AG04450 (cell line): ENCODE results near the gene CZIB. TPM values are rescaled to one million over a fixed set of nuclear protein-coding genes. Genes with fewer than 3 reads are reported as not detected.
"Not testable (repeated sequence)": the region's sequence is repeated elsewhere in the genome, so short reads cannot be mapped to it uniquely, and the experiment has no call there.

Experiments used
- CTCF ChIA-PET: fragments of 300-600, 350-600 bp; formaldehyde crosslinking; extraction: SDS; loops from one replicate; lab custom pipeline; 2022; ENCODE audit warnings: antibody characterized with exemption, inconsistent platforms; lab: Charles Lee
- POLR2A ChIA-PET: fragments of 350-600 bp; formaldehyde crosslinking; extraction: SDS; loops from one replicate; lab custom pipeline; 2021; ENCODE audit warnings: antibody characterized with exemption, inconsistent platforms; lab: Yijun Ruan, JAX
- DNase-seq: peaks from one replicate; pipeline ENCODE4 v3.0.0-alpha.2; 2011; ENCODE audit warnings: low read depth, low spot score
- H3K27ac ChIP-seq: one replicate; pipeline ENCODE4 v1.5.1; 2012; ENCODE audit warnings: low read depth, low read length, control low read depth
- H3K27me3 ChIP-seq: one replicate; pipeline ENCODE4 v1.6.0; 2012; ENCODE audit warnings: low read length; ENCODE audit not compliant: control insufficient read depth, insufficient read depth
- H3K4me3 ChIP-seq: 2 replicates; pipeline ENCODE4 v1.5.1; 2011; ENCODE audit warnings: mild to moderate bottlenecking, low read depth, low read length, control low read depth
- H3K9me3 ChIP-seq: 2 replicates; pipeline ENCODE4 v1.5.1; 2012; ENCODE audit warnings: low read length; ENCODE audit not compliant: control insufficient read depth, insufficient read depth
- polyA plus RNA-seq: library from polyadenylated mRNA; depleted of rRNA; stranded (reverse); fragments of >200 nt; gene quantifications from 2 replicates; pipeline ENCODE4 v1.2.3, GENCODE V29; 2011
- TF ChIP-seq, protein P1 (sequence below): IDR thresholded peaks from 2 replicates; pipeline ENCODE4 v1.5.1; 2011; ENCODE audit warnings: low read depth, low read length, control low read depth, inconsistent platforms

CZIB gene
- polyA plus RNA-seq, 1 experiment = 89.6 TPM

DNA sequence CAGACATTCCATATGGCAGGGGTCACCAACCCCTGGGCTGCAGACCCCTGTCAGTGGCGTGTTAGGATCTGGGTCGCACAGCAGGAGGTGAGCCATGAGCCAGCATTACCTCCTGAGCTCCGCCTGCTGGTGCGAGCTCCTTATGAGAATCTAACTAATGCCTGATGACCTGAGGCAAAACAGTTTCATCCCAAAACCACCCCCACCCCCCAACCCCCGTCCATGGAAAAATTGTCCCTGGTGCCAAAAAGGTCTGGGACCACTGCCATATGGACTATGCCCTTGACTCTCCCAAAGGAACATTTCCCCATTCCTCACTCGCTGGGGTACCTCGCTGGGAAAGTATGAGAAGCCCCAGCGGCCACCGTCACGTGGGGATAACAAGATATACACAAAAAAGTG lies 30.2 kb downstream of the CZIB start:
- CTCF ChIA-PET = no interaction called here
- no peak for DNase-seq
- Histone ChIP-seq H3K9me3 (no peaks in the 10 kb centered on the region), H3K4me3 (no peak overlapping the region), H3K27ac (no peak overlapping the region), H3K27me3 (no peaks in the 10 kb centered on the region)
- POLR2A ChIA-PET = interaction anchor here (0.9 kb wide), 1 partner anchor 12 kb away, joined by 3 read pairs; no protein-coding TSS in a partner anchor
- TF ChIP-seq, protein P1, sequence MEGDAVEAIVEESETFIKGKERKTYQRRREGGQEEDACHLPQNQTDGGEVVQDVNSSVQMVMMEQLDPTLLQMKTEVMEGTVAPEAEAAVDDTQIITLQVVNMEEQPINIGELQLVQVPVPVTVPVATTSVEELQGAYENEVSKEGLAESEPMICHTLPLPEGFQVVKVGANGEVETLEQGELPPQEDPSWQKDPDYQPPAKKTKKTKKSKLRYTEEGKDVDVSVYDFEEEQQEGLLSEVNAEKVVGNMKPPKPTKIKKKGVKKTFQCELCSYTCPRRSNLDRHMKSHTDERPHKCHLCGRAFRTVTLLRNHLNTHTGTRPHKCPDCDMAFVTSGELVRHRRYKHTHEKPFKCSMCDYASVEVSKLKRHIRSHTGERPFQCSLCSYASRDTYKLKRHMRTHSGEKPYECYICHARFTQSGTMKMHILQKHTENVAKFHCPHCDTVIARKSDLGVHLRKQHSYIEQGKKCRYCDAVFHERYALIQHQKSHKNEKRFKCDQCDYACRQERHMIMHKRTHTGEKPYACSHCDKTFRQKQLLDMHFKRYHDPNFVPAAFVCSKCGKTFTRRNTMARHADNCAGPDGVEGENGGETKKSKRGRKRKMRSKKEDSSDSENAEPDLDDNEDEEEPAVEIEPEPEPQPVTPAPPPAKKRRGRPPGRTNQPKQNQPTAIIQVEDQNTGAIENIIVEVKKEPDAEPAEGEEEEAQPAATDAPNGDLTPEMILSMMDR = no peak

DNA sequence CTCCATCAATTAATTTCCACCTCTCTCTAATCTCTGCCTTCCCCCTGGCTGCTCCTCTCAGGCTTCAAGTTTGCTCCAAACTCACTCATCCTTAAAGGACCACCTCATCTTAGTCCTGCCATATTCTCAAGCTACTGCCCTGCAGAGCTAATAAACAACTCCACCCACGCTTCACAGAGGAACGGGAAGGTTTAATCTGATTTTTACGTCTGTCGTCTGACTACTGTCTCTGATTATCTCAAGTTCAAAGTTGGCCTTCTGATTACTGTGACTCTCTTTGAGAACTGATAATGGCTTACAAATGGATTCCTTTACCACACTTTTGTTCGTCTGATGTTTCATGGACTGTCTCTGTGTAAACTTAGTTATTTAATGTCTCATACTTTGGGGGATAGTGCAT lies 31.4 kb downstream of the CZIB start:
- TF ChIP-seq, protein P1 = no peak
- Histone ChIP-seq H3K9me3 (no peaks in the 10 kb centered on the region), H3K27ac (no peak overlapping the region), H3K4me3 (no peak overlapping the region), H3K27me3 (no peaks in the 10 kb centered on the region)
- ChIA-PET POLR2A (no interaction called here), CTCF (no interaction called here)
- DNase-seq = no peak

DNA sequence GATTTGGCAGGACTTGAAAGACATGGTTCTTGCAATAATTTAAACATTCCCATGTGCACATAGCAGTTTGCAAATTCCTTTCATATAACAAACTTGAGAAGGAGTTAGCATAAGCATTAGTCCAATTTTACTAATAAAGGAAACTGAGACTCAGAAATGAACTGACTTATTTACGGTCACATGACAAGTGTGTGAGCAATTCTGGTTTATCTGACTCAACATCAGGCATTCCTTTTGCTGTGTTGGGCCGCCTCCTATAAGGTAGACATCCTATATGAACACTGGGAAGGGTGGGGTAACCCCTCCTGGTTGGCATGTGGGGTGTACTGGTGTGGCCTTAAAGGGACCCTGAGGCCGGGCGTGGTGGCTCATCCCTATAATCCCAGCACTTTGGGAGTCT lies 32.3 kb downstream of the CZIB start:
- no peak overlapping the region for H3K27ac ChIP-seq
- CTCF ChIA-PET = no interaction called here
- no peak overlapping the region for H3K4me3 ChIP-seq
- no peak for DNase-seq
- no peaks in the 10 kb centered on the region for H3K9me3 ChIP-seq
- H3K27me3 ChIP-seq = no peaks in the 10 kb centered on the region
- TF ChIP-seq, protein P1 = no peak
- POLR2A ChIA-PET = no interaction called here

DNA sequence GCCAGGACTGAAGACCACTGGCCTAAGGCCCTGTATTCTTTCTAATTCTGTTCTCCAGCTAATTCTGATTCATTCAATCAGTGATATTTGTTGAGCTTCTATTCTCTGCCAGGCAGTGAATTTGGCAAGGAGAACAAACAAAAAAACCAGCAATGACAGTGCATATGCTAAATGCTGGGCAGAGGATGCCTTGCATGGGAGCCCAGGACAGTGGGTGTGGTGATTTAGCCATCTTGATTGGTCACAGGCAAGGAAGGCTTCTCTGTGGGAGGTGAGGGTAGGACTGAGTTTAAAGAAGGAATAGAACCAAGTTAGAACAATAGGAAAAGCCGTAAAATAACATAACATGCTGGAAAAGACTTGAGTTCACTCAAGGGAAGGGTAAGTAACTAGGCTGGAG lies 33.0 kb downstream of the CZIB start:
- Histone ChIP-seq H3K4me3 (no peak overlapping the region), H3K27me3 (no peaks in the 10 kb centered on the region), H3K27ac (no peak overlapping the region), H3K9me3 (no peaks in the 10 kb centered on the region)
- ChIA-PET POLR2A (no interaction called here), CTCF (interaction anchor here (1.1 to 1.9 kb wide), 6 partner anchors 8 to 282 kb away, joined by 3 to 11 read pairs (median 3); partner anchors contain the start of gene CPT2)
- DNase-seq = no peak
- TF ChIP-seq, protein P1 = no peak

DNA sequence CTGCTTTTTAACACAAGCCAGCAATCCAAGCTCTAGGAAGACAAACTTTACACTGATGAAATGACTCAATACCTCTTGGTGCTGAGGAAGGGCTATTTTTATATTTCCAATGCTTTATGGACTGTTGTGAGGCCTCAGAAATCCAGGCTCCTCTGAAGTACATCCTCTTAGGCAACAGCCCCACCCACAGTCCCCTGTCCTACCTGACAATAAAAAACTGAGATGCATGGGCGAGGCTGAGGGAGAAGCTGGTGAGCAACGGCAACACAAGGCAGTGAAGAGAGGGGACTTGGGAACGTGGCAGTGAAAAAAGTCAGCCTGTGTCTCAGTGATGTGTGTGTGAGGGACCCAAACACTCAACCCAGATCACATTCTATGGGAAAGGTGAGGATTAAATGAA lies 33.9 kb downstream of the CZIB start:
- Histone ChIP-seq H3K27ac (no peak overlapping the region), H3K9me3 (no peaks in the 10 kb centered on the region), H3K27me3 (no peaks in the 10 kb centered on the region), H3K4me3 (no peak overlapping the region)
- TF ChIP-seq, protein P1 = no peak
- CTCF ChIA-PET = interaction anchor here (0.7 to 1.9 kb wide), 12 partner anchors 9 to 344 kb away, joined by 3 to 11 read pairs (median 3); partner anchors contain the start of genes CPT2 and ZYG11A
- POLR2A ChIA-PET = interaction anchor here (0.6 kb wide), 1 partner anchor 588 kb away, joined by 4 read pairs; no protein-coding TSS in a partner anchor
- DNase-seq = no peak

DNA sequence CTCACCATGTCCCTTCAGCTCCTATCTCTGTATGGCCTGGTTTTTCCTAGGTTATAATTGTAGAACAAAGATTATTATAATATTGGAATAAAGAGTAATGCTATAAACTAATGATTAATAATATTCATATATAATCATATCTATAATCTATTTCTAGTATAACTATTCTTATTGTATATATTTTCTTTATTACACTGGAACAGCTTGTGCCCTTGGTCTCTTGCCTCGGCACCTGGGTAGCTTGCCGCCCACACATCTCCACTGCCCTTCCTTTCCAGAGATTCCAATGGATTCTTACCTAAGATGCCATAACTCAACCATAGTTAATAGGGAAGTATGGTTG lies 34.5 kb downstream of the CZIB start:
- DNase-seq, H3K27me3 ChIP-seq, H3K9me3 ChIP-seq, POLR2A ChIA-PET, H3K4me3 ChIP-seq, H3K27ac ChIP-seq: not testable (repeated sequence)
- CTCF ChIA-PET = interaction anchor here (0.7 to 1.9 kb wide), 9 partner anchors 10 to 280 kb away, joined by 3 to 11 read pairs (median 3); partner anchors contain the start of gene CPT2
